HG02870 (cell line): ENCODE measurements around the gene PLXNA2.

Experiments
- ATAC-seq: cut with Tn5 transposase; IDR thresholded peaks from one replicate; pipeline ENCODE4 v1.9.1; 2021; ENCODE audit warnings: mild to moderate bottlenecking, moderate library complexity; ENCODE audit not compliant: unreplicated experiment

Gene PLXNA2

DNA sequence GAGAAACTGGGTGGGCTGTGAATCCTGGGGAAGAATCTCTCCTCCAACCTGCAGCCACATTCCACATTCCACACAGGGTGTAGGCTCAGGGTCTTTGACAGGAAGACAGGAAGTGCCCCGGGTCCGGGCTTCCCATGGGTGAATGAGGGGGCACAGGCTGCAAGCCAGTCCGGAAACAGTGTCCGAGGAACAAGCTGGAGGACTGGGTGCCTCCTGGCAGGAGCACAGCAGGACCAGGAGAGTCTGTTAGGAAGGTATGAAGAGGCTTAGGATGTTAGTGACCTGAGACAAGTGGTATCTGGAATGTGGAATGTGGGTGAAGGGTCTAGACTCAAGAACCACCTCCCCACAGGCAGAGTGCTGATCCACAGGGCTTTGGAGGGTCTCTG is 212.3 kb downstream of the PLXNA2 start:
- ATAC-seq: no peak

DNA sequence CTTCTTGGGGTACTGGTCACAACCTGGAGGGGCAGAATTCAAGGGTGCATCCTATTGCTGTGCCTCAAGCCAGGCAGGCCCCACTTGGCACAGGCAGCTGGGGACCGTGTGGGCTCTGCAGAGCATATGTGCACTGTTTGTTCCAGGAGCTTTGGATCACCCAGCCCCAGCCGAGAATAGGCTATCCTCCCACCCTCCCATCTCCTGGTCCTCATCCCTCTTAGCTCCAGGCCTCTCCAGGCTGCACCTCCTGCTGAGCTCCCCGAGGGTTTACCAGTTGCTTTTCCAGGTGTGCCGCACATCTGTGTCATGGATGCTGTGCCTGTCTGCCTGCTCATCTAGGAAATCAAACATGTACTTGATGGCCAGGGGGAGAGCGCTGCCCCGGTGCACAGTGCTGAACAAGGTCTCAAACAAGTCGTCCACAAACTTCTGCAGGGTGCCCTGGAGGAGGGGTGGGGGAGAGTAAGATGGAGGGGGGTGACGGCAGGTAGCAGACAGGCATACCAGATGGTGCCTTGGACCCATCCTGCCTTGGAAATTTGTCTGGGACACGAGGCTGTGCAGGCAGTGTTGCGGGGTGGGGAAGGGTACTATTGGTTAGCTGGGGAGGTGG is 212.8 kb downstream of the PLXNA2 start:
- ATAC-seq: no peak

GRCh38 chr1:208030288-208031091 is 213.7 kb downstream of the PLXNA2 start:
- ATAC-seq: no peak

DNA sequence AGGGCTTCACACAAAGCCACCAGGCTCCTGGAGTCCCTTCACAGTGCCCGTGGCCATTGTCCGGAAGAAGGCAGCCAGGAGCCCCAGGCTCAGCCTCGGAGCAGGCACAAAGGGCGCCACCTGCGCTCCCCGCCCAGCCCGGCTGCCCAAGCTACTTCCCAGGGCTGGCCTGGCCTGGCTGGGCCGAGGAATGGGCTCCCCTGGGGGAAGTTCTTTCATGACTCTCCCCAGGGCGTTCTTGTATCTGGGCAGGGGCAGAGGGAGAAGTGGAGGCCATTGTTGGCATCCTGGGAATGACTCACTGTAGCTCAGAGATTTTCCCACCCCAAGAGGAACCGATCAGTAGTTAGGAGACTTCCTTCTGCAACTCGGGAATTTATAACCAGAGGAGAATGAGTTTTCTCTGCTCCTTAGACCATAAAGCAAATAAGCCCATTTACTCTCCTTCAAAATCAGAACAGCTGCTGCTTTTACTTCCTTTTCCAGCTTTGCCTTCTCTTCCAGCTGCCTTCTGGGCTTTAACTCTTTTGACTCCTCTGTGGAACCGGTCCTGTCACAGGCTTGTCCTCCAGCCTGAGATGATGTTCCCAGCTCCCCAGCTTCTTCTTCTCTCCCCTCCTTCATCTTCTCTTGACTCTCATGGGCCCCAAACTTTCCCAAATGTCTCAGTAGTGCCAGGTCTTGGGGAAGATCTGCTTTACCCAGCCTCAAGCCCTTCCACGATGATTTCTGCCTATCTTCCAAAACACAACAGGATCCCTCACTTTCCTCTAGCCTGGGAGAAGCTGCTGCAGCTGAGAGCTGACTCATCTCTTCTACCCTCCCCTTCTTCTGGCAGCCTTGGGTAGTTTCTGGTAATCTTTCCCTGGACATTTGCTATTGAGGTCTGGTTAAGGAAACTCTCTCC is 214.6 kb downstream of the PLXNA2 start:
- no peak for ATAC-seq

GRCh38 chr1:208028526-208028925 is 215.7 kb downstream of the PLXNA2 start:
- ATAC-seq: no peak

GRCh38 chr1:208027861-208028260 is 216.3 kb downstream of the PLXNA2 start:
- no peak for ATAC-seq

GRCh38 chr1:208026880-208027438 is 217.2 kb downstream of the PLXNA2 start:
- ATAC-seq: no peak

- no peak for ATAC-seq
Measured at GRCh38 chr1:208025031-208025430, 219.2 kb downstream of the PLXNA2 start.

DNA sequence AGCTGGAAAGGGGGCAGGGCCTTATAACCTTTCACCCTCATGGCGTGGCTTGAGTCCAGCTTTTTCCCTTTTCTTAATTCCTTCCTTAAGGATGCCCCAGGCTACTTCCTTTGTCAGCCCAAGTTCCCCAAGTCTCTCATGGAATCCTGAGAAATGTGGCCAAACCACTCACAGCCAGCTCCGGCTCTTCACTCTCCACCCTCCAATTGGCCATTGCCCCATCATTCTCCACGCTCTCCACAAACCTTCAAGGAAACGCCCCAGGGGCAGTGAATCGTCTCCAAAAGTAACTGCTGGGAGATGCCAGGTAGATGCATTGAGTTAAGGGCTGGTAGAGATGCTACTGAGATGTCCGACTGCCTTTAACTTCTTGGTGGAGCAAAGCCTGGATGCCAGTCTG is 219.8 kb downstream of the PLXNA2 start:
- no peak for ATAC-seq

DNA sequence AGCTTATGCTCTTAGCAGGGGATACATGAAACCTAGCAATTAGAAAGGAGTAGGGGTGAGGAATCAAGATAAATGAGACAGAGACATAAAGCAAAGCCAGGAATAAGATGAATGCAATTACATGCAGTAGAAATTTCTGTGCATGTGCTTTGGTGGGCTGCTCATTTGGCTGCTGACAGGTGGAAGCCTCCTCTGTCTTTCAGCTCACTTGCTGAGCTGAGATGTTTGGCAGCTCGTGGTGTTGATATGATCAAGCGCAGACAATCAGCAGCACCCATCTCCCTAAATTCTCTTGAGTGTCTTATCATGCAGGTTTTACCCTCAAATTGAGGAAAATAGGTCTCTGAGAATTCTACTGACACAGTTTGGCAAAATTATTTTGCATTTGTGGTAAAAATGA is 224.9 kb downstream of the PLXNA2 start:
- no peak for ATAC-seq

DNA sequence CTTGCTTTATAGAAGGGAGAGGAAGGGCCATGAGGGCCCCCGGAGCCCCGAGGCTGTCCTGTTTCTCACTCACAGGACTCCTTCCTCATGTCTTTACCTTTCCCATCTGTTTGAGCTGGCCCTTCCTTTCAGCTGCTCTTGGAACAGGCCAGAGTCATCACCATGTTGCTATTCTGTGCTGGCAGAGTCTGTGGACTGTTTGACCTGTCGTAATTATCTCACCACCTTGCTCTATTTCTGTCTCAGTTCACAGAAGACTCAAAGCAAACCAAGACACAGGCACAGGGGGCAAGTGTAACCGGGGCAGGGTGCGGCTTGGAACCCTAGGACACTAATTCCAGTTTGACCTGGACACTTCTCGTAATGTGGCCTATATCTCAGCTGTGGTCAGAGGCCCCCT is 228.9 kb downstream of the PLXNA2 start:
- ATAC-seq: no peak

DNA sequence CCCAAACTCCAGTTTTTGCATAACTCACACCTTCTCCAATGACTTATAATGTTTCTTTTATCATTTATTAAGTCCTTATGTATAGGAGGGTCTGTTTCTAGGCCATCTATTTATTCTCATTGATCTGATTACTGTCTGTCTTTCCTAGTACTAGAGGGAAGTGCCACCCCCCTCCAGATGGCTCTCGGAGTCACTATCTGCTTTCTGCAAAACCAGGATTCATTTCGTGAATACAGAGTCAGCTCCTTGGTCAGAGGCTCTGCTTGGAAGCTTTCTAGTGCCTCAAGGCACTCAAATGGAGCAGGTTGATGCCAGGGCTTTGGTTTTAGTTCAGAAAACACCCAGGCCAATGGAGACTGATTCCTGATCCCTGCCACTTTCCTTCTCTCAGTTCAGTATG is 231.0 kb downstream of the PLXNA2 start:
- no peak for ATAC-seq

DNA sequence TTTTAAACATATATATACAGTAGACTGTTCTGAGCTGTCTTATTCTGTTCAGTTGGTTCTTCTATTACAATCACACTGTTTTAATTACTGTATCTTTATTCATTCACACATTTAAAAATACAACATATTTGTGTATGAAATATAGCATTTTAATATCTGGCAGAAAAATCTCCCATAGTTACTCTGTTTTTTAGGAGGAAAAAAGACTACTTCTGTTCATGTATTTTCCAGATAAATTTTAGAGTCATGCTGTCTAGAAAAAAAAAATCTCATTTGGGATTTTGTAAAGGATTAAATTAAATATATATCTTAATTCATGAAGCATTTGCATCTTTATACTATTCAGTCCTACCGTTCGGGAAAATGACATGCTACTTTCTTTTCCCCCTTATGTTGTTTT is 231.5 kb downstream of the PLXNA2 start:
- ATAC-seq: no peak

DNA sequence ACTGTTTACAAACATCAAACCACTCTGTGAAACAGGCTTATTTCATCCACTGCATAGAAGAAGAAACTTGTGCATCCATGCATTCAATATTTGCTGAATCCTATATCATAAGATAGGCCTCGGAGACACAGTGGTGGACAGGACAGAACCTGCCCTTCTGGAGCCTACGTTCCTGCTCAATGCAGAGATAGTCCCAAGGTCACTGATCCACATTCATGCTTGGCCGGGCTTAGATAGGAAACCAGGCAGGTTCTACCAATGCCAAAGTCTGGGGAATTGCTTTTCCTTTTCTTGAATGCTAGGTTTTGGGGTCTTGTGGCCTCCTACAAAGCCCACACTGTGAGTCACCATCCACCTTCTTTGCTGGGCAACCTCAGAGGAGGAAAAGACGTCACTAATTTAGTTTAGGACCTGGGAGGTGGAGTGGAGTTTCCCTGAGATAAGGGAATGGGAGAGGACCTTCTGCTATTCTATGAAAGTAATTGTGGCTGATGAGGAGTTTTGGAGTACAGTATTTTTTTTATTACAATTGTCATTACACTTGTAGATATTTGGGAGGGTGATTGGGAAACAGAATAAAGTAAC is 233.6 kb downstream of the PLXNA2 start:
- ATAC-seq: no peak

- ATAC-seq: no peak
Measured at GRCh38 chr1:208009706-208010444, 234.3 kb downstream of the PLXNA2 start.

DNA sequence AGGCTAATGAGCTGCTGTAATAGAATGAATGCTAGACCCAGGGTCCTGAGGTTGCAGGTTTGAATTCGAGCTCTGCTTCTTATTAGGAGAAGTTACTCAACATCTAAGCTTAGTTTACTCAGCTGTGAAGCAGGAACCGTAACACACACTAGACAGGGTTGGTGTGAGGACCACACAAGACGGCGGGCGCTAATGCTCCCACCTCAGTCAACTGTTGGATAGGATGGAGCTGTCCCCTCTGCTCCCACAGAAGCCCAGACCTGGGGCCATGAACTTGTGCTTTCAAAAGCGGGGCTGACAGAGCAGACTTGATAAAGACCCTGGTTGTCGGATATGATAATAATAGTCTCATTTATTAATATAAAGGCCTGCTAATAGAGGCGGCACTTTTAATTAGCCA is 234.9 kb downstream of the PLXNA2 start:
- ATAC-seq: no peak

DNA sequence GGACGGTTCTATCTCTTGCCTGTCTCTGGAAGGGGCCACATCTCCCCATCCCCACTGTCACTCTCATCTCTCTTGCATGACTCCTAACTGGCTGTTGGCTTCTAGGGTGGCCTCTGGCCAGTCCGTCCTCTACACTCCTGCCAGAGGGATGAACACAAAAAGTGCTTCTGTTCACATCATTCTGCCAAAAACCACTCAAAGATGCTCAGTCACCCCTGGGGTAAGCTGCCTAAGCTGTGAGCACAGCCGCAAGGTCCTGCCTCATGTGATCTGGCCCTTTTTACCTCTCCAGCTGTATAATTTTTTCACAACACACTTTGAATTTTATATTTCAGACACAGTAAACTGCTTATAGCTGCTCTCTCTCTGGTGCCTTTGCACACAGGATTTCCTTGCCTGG is 235.7 kb downstream of the PLXNA2 start:
- no peak for ATAC-seq

GRCh38 chr1:208007938-208008342 is 236.2 kb downstream of the PLXNA2 start:
- no peak for ATAC-seq

- ATAC-seq: no peak
Measured at GRCh38 chr1:208007319-208007937, 236.8 kb downstream of the PLXNA2 start.
